Measurements from ENCODE around the gene LPCAT1.

- no peak for TF ChIP-seq POLR2A (IDR thresholded peaks at IDR 0.05)
- TF ChIP-seq, protein P1, sequence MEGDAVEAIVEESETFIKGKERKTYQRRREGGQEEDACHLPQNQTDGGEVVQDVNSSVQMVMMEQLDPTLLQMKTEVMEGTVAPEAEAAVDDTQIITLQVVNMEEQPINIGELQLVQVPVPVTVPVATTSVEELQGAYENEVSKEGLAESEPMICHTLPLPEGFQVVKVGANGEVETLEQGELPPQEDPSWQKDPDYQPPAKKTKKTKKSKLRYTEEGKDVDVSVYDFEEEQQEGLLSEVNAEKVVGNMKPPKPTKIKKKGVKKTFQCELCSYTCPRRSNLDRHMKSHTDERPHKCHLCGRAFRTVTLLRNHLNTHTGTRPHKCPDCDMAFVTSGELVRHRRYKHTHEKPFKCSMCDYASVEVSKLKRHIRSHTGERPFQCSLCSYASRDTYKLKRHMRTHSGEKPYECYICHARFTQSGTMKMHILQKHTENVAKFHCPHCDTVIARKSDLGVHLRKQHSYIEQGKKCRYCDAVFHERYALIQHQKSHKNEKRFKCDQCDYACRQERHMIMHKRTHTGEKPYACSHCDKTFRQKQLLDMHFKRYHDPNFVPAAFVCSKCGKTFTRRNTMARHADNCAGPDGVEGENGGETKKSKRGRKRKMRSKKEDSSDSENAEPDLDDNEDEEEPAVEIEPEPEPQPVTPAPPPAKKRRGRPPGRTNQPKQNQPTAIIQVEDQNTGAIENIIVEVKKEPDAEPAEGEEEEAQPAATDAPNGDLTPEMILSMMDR (IDR thresholded peaks at IDR 0.05), result no peak
- no peak for TF ChIP-seq EP300 (IDR thresholded peaks at IDR 0.05)
- no peak for TF ChIP-seq POLR2AphosphoS5 (IDR thresholded peaks at IDR 0.05)
These were observed 111.1 kb downstream of the LPCAT1 start for GRCh38 chr5:1412621-1413020.

Measured in stomach (tissue), 4 donors.